Smooth muscle cell (in vitro differentiated cells): ENCODE results near the gene GLIS1. TPM values are rescaled to one million over a fixed set of nuclear protein-coding genes. Genes with fewer than 3 reads are reported as not detected.

Source experiments
- DNase-seq: peaks from one replicate; lab custom pipeline; 2025; ENCODE audit not compliant: unreplicated experiment; lab: John Stamatoyannopoulos, UW
- H2AFZ ChIP-seq: fragments of 200-600 bp; sonication (generic); 2 replicates; pipeline ENCODE4 v1.6.0; 2016; ENCODE audit warnings: antibody characterized with exemption, low read depth, mild to moderate bottlenecking
- H3F3A ChIP-seq: fragments of 200-600 bp; sonication (generic); 2 replicates; pipeline ENCODE4 v1.6.0; 2017; ENCODE audit warnings: antibody characterized with exemption, low read depth
- H3K27ac ChIP-seq: fragments of 200-600 bp; sonication (generic); 2 replicates; pipeline ENCODE4 v1.5.1; 2016; ENCODE audit warnings: low read depth, mild to moderate bottlenecking
- H3K27me3 ChIP-seq: fragments of 200-600 bp; sonication (generic); 2 replicates; pipeline ENCODE4 v1.6.1; 2016; ENCODE audit warnings: low read depth, mild to moderate bottlenecking
- H3K36me3 ChIP-seq: fragments of 200-600 bp; sonication (generic); 2 replicates; pipeline ENCODE4 v1.5.1; 2016; ENCODE audit warnings: low read depth
- H3K4me1 ChIP-seq: fragments of 200-600 bp; sonication (generic); 2 replicates; pipeline ENCODE4 v1.5.1; 2016; ENCODE audit warnings: low read depth
- H3K4me2 ChIP-seq: fragments of 200-600 bp; sonication (generic); 2 replicates; pipeline ENCODE4 v1.6.0; 2016; ENCODE audit warnings: mild to moderate bottlenecking
- H3K4me3 ChIP-seq: fragments of 200-600 bp; sonication (generic); 2 replicates; pipeline ENCODE4 v1.5.1; 2016; ENCODE audit warnings: mild to moderate bottlenecking
- H3K79me2 ChIP-seq: fragments of 200-600 bp; sonication (generic); 2 replicates; pipeline ENCODE4 v1.6.0; 2016; ENCODE audit warnings: low read depth, mild to moderate bottlenecking
- H3K9ac ChIP-seq: fragments of 200-600 bp; sonication (generic); 2 replicates; pipeline ENCODE4 v1.6.0; 2016; ENCODE audit warnings: low read depth
- H3K9me3 ChIP-seq: fragments of 200-600 bp; sonication (generic); replicated peaks from 2 replicates; pipeline ENCODE4 v1.5.1; 2016; ENCODE audit warnings: low read depth
- H4K20me1 ChIP-seq: fragments of 200-600 bp; sonication (generic); 2 replicates; pipeline ENCODE4 v1.6.0; 2016; ENCODE audit warnings: low read depth
- WGBS: methylation state at CpG from one replicate; pipeline ENCODE4 v1.1.7; 2016; ENCODE audit warnings: low lambda C conversion rate; 5-methylcytosine and 5-hydroxymethylcytosine counted together
- polyA plus RNA-seq: library from polyadenylated mRNA; unstranded; fragments of >200 nt; fragmentation: Nextera tagmentation; extraction: Ambion mirVana; gene quantifications from 2 replicates; pipeline ENCODE4 v1.2.1, GENCODE V29; 2016
- total RNA-seq: library from RNA; depleted of rRNA; stranded (reverse); fragments of >200 nt; gene quantifications from 2 replicates; pipeline ENCODE4 v1.2.3, GENCODE V29; 2014
- TF ChIP-seq, protein P1 (sequence below): fragments of 200-600 bp; sonication (generic); IDR thresholded peaks from 2 replicates; pipeline ENCODE4 v1.5.1; 2017; ENCODE audit warnings: borderline replicate concordance, mild to moderate bottlenecking, antibody characterized with exemption; ENCODE audit not compliant: insufficient read depth, poor library complexity, severe bottlenecking

The GLIS1 gene
- total and polyA plus RNA-seq, 2 experiments from 2014 or later = 0.36 to 4.9 TPM

DNA sequence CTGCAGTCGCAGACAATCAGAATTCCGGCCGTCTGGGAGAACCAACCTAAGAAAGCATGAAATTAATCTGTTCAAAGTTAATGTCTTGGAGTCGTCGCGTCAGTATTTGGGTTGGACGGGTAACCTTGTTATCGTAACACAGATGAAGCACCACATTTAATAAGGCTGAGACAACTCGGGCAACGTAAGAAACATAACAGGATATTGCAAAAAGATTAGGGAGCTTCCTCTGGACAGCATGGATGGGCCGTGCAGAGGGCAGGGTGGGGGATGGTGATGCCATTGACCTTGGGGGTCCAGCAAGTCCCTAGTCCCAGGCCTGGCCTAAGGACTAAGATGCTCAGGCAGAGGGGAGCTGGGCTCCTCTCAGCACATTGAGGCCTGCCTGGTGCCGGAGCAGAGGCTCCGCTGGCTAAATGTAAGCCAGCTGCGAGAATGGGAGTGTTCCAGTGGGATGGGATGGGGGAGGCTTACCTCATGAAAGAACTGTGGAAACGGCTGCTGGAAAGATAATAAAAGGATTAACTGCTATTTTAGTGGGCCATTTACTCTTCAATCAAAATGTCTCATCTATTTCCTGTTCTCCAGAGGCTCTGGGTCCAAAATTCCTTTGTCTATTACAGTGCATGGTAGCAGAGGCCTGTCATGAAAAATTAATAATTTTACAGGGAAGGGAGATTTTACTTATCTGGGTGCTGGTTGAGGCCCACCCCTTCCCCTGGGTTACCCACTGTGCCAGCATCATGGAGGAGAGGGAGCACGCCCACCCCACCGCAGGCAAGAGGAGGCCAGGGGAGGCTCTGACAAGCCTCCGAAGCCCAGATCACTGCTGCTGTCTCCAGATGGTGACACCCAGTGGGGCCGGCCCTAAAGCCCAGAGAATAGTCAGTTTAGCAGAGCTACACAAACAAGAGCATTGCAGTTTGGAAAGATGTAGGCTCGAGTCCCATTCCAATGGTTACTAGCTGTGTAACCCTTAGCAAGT lies 148.1 kb downstream of the GLIS1 start:
- H4K20me1 ChIP-seq = no peaks in the 10 kb centered on the region
- H3K4me2 ChIP-seq = peak overlapping the region; percentile 50
- WGBS = 23% methylated on average over 20 of the region's 20 CpGs
- no peak overlapping the region for H3K4me3 ChIP-seq
- H3K9me3 ChIP-seq = no peaks in the 10 kb centered on the region
- TF ChIP-seq, protein P1, sequence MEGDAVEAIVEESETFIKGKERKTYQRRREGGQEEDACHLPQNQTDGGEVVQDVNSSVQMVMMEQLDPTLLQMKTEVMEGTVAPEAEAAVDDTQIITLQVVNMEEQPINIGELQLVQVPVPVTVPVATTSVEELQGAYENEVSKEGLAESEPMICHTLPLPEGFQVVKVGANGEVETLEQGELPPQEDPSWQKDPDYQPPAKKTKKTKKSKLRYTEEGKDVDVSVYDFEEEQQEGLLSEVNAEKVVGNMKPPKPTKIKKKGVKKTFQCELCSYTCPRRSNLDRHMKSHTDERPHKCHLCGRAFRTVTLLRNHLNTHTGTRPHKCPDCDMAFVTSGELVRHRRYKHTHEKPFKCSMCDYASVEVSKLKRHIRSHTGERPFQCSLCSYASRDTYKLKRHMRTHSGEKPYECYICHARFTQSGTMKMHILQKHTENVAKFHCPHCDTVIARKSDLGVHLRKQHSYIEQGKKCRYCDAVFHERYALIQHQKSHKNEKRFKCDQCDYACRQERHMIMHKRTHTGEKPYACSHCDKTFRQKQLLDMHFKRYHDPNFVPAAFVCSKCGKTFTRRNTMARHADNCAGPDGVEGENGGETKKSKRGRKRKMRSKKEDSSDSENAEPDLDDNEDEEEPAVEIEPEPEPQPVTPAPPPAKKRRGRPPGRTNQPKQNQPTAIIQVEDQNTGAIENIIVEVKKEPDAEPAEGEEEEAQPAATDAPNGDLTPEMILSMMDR = no peak
- no peak for DNase-seq
- H3K36me3 ChIP-seq = no peaks in the 10 kb centered on the region
- peaks cover 15% of the 10 kb centered on the region for H3F3A ChIP-seq
- peaks cover 10% of the 10 kb centered on the region for H3K4me1 ChIP-seq
- no peak overlapping the region for H2AFZ ChIP-seq
- no peaks in the 10 kb centered on the region for H3K79me2 ChIP-seq
- H3K27me3 ChIP-seq = no peaks in the 10 kb centered on the region
- H3K27ac ChIP-seq = peak overlapping the region; percentile 85
- H3K9ac ChIP-seq = peak overlapping the region; percentile 29

DNA sequence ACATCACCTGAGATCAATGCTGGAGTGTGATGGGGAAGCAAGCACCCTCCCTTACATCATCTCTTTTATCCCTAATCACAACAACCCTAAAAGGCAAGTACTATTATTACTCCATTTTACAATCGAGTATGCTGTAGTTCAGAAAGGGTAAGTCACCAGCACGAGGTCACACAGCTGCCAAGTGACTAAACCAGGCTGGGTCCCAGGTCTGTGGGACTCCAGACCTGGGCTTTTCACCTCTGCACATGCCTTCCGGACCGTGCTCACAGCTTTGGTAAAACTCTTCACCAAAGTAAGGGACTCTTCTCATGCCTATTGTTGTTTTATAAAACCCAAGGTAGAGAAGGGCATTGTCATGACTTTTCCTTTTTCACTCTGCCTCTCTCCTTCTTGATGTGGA lies 148.9 kb downstream of the GLIS1 start:
- peaks cover 13% of the 10 kb centered on the region for H3K4me1 ChIP-seq
- WGBS = 72% methylated on average over 4 of the region's 4 CpGs
- peak overlapping the region; percentile 29 for H3K9ac ChIP-seq
- no peaks in the 10 kb centered on the region for H3K36me3 ChIP-seq
- no peaks in the 10 kb centered on the region for H3K9me3 ChIP-seq
- H3K4me3 ChIP-seq = no peak overlapping the region
- peaks cover 15% of the 10 kb centered on the region for H3F3A ChIP-seq
- H3K27ac ChIP-seq = peak overlapping the region; percentile 85
- no peaks in the 10 kb centered on the region for H3K79me2 ChIP-seq
- no peaks in the 10 kb centered on the region for H3K27me3 ChIP-seq
- no peak overlapping the region for H2AFZ ChIP-seq
- no peak for DNase-seq
- H3K4me2 ChIP-seq = peak overlapping the region; percentile 50
- TF ChIP-seq, protein P1 = no peak
- H4K20me1 ChIP-seq = no peaks in the 10 kb centered on the region

DNA sequence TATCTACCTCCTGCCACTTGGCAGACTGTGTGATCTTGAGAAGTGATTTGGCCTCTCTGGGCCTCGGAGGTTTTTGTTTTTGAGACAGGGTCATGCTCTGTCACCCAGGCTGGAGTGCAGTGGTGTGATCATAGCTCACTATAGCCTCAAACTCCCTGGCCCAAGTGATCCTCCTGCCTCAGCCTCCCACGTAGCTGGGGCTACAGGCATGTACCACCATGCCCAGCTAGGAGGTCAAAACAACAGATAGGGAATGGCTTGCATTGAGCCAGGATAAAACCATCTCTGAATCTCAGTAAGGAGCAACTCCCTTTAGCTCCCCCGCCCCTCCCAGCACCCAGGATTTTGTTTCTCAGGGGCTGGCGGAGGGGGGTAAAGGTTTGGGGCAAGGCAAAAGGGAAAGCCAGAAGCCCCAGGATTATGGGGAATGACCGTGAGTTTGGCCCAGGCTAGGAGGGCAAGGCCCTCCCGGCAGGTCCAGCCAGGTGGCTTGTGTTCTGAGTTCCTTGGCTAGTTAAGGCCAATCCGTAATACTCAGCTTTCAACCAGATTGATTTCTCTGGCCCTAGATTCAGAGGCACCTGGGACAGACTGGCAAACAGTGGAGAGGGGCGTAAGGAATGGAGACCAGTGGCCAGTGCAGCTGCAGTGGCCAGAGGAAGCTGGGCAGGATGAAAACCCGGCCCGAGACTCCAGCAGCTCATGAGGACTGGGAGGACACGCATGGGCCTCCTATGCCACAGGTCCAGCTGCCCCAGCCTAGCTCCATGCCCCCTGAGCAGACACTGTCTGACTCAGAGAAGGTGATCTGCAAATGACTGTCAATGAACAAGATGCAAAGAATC lies 149.7 kb downstream of the GLIS1 start:
- Histone ChIP-seq H3K79me2 (no peaks in the 10 kb centered on the region), H2AFZ (no peak overlapping the region), H3K4me2 (peak overlapping the region; percentile 50), H3K27ac (peak overlapping the region; percentile 85), H3F3A (peaks cover 15% of the 10 kb centered on the region), H3K9ac (no peak overlapping the region), H3K36me3 (no peaks in the 10 kb centered on the region), H3K4me3 (no peak overlapping the region), H4K20me1 (no peaks in the 10 kb centered on the region), H3K4me1 (peaks cover 16% of the 10 kb centered on the region), H3K9me3 (no peaks in the 10 kb centered on the region), H3K27me3 (no peaks in the 10 kb centered on the region)
- TF ChIP-seq, protein P1 = no peak
- 91% methylated on average over 11 of the region's 11 CpGs for WGBS
- no peak for DNase-seq
